ENCODE data around the gene SLC25A52.
"Not testable (repeated sequence)": the region's sequence is repeated elsewhere in the genome, so short reads cannot be mapped to it uniquely, and the experiment has no call there.

SLC25A52 gene, protein sequence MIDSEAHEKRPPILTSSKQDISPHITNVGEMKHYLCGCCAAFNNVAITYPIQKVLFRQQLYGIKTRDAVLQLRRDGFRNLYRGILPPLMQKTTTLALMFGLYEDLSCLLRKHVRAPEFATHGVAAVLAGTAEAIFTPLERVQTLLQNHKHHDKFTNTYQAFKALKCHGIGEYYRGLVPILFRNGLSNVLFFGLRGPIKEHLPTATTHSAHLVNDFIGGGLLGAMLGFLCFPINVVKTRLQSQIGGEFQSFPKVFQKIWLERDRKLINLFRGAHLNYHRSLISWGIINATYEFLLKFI

DNA sequence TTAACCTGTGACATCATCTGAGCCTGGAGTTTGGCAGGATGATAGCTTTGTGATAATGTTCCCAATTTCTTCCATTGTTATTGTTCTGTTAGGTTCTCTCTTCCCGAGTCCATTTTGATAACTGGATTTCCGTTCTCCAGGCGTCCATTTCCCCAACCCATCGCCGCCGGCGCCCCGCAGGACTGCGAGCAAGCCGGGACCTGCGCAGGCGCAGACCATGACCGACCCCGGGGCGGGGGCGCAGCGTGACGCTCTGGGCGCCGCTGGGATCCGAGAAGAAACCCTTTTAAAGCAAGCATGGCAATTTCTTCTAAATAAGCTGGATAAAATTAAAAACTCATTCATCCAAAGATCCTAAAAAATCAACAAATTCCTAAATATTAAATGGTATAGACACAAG is at the start of gene SLC25A52:
Gene SLC25A52, minus strand, starts transcription at position 186 of the 400 bp plus-strand sequence. CDS start 219 bp downstream, outside the sequence.
- no peak for DNase-seq (ENCODE audit: low read depth)

DNA sequence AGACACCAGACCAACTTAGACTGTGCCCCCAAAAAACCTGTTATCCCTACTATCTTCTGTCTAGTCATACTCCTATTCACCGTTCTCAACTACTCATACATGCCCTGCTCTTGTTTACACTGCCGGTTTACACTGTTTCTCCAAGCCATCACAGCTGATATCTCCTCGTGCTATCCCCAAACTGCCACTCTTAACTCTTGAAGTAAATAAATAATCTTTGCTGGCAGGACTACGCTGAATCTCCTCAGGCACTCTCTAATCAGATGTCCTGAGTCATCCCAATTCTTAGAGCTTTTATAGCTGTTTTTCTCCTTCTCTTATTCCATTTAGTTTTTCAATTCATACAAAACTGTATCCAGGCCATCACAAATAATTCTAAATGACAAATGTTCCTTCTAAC is 48.4 kb upstream of the SLC25A52 start:
- DNase-seq (ENCODE audit: low read depth): not testable (repeated sequence)

DNA sequence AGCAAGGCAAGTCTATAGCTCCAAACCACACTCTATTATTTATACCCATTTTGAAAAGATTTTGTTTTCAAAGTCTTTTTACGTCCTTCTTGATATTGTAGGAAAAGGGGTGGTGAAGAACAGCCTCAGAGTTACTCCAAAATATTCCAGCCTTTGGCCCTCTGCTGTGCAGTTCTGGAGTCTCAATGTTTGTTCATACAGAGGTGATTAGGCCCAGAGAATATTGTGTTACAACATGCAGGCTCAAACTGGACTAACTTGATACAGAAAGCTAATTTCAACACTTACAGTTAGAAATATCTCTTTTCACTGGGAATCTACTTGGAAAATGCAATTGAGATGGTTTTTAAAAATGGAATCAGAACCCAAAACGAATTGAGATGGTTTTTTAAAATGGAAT is 40.4 kb upstream of the SLC25A52 start:
- DNase-seq (ENCODE audit: low read depth): no peak

DNA sequence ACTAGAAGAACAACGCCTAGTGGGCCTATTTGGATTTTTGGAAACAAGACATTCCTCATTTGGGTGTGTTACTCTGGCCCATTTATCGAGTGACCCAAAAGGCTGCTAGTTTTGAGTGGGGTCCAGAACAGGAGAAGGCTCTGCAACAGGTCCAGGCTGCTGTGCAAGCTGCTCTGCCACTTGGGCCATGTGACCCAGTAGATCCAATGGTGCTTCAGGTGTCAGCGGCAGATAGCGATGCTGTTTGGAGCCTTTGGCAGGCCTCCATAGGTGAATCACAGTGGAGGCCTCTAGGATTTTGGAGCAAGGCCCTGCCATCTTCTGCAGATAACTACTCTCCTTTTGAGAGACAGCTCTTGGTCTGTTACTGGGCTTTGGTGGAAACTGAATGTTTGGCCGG is 38.6 kb upstream of the SLC25A52 start:
- not testable (repeated sequence) for DNase-seq (ENCODE audit: low read depth)

DNA sequence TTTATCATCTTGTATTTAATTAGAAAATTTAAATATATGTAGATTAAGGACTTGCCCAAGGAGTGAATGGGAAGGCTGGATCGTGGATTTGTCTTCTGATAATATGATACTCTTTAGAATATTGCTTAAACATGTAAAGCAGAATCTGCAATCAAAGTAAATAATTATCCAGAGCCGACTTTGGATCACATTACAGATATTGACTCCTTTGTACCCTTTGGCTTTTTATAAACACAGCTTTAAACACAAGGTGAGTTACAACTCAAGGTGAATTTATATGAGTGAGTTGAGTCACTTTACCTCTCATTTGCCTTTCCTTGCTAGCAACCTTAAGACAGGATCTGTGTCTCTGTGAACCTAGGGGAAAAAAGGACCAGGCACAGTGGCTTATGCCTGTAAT is 37.7 kb upstream of the SLC25A52 start:
- DNase-seq (ENCODE audit: low read depth): no peak

DNA sequence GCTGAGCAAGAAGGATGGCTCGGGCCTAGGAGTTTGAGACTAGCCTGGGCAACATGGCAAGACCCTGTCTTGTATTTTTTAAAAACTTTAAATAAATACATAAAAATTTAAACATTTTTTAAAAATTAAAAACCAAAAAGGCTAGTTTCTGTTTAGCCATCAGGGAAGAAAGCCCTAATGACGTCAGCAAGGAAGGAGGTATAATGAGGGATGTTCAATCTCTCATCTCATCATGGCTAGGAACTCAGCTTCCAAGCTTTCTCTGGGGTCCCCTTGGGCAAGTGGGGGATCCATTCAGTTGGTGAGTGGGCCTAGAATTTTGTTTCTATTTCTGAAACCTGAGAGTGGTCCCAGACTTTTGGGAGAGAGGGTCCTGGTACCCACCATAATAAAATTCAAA is 35.1 kb upstream of the SLC25A52 start:
- DNase-seq (ENCODE audit: low read depth): no peak

DNA sequence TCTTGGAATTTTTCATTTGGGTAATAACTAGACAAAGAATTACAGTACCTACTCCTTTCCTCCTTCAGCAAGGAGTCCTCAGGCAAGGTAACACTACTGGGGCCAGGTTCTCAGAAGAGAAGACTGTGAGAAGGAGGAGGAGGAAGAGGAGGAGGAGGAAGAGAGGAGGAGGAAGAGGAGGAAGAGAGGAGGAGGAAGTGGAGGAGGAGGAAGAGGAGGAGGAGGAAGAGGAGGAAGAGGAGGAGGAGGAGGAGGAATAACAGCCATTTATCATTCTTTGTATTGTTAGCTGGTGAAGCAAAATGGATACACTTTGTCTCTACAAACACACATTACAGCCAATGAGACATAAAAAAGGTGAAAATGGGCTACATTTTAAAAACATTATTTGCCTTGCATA is 32.9 kb upstream of the SLC25A52 start:
- no peak for DNase-seq (ENCODE audit: low read depth)

DNA sequence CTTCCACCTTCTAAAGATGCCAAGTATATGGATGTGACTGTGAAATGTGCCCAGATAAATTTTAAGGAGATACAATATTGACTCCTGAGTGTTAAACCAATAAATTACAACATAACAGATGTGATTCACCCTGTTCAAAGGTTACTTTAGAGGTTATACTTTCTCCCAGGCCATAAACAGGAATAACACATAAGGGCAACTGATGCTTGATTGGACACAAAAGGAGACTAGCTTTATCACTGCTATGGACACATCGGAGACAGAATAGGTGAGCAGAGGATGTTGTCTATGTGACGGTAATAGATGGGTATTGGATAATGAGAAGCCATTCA is 31.9 kb upstream of the SLC25A52 start:
- no peak for DNase-seq (ENCODE audit: low read depth)

DNA sequence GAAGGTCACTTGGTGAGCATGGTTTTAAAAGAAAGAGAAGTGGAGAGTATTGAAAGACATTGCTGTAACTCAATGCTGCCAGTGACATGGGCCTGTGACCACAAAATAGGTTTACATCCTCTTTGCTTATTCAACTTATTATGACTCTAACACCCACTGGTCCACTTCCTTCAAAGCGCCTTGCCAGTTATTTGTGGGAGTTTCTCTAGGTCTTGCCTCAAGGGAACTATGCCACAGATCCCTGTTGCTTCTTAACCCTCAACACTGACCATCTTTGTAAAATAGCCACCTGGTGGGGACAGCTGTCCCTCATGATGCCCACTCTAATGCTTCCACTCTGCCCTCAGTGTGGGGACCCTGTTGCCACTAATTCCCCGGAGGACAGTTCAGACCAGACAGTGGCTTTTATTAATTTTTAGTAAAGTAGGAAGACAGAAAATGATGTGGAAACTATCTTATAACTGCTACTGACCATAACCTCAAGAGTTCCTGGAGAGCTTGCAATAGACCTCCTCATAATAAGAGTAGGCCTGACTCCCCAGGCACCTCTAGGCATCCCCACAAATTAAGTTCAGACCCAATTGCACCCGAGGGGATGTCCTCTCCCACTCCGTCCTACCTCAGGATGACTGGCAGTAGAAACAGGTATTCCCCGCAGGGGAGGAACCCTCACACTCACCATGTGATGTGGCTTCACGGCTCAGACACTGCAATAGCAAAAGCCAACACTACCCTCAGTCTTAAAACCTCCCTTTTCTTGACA is 31.3 kb upstream of the SLC25A52 start:
- DNase-seq (ENCODE audit: low read depth): no peak

DNA sequence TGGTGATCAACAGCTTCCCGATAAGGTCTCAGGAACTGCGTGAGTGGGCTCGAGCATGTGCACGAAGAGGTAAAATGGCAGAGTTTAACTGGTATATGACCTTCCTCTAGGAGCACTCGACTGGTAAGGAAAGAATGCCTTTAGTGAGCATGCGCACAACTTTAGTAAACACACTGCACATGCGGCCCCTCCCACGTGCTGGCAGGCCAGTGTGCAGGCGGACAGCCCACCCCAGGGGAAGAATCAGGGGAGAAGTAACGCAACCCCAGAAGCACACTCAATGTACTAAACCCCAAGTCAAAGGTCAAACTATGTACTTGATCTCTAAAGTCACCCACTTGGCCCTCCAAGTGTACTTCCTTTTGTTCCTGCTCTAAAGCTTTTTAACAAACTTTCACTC is 28.7 kb upstream of the SLC25A52 start:
- DNase-seq (ENCODE audit: low read depth): no peak

DNA sequence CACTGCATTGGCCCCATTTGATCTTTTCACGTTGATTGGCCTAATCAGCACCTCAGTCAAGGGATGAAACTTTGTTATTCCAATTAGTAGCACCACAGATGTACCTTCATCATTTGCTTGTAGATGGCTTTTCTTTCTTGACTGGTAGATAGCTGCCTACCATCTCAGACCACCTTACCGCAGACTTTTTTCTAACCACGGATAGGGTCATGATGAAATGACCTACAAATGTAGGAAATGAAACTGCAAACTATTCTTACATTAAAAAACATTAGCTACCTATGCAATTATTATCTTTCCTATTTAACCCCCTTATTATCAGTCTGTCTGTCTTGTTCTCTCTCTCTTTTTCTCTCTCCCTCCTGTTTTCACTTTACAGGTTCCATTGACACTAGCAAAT is 22.4 kb upstream of the SLC25A52 start:
- DNase-seq (ENCODE audit: low read depth): no peak

DNA sequence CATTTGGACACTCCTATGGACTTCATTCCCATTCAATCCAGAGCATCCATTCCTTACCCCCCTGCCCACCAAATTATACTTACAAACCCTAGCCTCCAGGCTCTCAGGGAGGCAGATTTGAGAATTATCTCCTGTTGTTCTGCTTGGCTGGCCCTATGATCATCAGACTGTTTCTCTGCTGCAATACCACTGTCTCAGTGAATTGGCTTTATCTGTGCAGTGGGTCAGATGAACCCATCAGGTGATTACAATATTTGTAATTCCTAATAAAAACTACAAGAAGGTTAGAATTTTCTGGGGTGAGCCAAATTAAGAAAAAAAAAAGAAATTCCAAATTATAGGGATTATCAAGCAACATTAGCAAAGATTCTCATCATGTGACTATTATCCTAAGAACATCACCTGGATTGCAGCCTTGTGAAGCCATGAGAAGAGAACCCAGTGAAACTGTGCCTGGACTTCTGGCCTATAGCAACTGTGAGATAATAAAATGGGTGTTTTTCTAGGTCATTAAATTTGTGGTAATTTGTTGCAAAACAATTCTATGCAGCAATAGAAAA is 17.8 kb upstream of the SLC25A52 start:
- DNase-seq (ENCODE audit: low read depth): no peak

DNA sequence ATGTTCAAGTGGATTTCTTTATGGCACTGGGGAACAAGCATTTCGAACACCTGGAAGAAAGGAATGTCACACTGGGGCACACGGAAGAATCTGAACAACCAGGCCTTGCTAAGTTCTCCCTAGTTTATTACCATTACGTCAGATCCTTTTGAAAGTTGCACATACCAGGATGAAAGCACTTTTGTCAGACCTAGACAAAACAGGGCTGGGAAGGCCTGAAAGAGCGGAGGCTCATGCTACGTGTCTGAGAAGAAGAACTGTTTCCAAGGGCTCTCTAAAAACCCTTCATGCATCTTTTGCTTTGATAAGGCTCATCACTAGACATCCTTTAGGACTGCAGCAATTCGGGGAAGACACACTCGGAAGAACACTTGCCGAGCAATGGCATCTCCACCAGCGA is 15.4 kb upstream of the SLC25A52 start:
- DNase-seq (ENCODE audit: low read depth): no peak

DNA sequence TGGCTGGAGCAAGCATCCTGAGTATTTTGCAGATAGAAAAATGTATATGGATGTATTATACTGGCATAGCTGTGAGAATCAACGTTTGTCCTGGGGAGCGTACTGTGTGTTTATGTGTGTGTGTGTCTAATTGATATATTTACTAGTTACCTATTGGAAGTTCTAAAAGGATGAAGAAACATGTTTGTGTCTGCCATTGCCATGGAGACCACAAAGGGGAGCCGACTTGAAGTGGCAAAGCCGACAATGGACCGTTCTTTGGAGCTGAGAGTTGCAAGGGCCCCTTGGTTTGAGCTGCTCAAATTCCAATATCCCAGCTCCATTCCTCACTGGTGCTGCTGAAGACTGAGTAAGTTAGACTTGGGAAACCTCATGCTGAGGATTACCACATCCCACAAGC is 14.3 kb upstream of the SLC25A52 start:
- no peak for DNase-seq (ENCODE audit: low read depth)

DNA sequence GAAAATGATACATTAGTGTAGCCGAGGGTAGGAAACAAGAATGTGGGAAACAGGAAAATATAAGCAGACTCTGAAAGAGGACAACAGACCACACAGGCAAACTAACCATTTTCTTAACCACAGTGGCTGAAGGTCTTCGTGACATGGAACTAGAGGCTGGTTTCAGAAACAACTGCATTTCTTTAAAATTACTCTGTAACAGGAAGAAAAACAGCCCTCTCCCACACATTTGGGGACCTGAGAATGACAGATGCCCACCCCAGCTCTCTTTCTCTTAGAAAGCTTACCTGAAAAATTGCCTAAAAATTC is 13.8 kb upstream of the SLC25A52 start:
- no peak for DNase-seq (ENCODE audit: low read depth)

DNA sequence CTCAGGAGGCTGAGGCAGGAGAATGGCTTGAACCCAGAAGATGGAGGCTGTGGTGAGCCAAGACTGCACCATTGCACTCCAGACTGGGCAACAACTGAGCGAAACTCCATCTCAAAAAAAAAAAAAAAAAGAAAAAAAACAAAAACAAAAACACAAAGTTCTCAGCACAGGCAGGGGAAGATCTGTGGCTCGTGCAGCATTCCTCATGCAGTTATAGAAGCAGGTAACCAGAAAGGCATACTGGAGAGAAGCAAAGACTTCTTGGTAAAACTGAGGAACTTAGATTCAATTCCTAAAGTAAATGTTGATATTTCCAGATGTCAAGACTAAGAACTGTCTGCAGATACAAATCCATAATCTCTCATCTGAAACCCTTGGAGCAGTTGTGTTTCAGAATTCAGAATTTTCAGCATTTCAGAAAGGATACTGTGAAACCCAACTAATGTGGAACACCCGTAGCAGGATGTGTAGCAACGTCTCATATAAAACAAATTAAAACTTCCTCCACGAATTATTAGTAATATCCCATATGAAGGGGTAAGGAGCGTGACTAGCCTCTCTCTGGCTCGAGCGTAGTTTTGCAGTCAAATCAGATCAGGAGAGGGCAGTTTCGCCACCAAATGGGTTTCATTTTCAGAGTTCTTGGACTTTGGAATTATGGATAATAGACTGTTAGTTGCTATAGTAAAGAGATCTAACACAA is 13.2 kb upstream of the SLC25A52 start:
- no peak for DNase-seq (ENCODE audit: low read depth)

DNA sequence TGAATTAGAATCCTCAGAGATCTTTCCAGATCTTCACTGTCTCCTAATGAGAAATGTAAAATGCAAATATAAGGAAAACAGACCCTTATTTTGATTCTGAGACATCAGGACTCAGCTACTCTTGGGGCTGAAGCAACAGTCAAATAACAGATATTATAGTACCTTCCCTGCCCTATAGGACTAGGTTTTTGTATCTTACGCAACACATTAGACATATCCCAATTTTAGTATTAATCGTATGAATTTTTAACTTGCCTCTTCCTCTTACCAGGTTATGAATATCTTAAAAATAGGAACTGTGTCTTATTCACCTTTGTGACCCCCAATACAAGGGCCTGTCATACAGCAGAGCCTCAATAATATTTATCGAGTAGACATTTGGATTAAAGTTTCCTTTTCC is 12.0 kb upstream of the SLC25A52 start:
- DNase-seq (ENCODE audit: low read depth): no peak

DNA sequence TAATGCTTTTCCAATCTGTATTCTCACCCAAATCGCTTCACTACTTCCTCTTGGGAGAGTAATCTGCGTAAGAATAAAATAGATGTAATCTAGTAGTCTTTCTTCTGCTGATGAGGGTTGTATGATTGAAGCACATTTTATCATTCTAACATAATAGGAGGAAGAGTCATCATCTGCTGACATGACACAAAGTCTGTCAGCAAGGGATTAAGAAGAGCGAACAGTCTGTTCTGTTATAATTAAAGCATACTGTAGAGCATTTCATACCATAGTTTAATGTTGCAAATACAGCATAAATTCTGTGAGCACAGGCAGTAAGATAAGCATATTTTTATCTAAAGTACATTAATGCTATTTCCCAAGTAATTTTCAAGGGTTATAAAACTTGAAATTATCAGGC is 10.4 kb downstream of the SLC25A52 start:
- no peak for DNase-seq (ENCODE audit: low read depth)

DNA sequence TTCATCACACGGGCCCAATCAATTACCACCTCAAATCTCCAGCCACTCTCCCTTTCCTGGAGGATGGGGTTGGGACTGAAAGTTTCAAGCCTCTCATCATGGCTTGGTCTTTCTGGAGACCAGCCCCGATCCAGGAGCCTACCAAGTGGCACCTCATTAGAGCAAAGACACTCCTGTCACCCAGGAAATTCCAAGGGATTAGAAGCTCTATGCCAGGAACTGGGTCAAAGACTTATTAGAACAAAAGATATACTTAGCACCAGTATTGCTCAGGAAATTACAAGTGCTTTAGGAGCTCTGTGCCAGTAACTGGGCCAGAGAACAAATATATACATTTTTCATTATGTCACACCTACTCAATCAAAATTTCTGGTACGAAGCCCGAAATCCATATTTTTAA is 14.3 kb downstream of the SLC25A52 start:
- no peak for DNase-seq (ENCODE audit: low read depth)

DNA sequence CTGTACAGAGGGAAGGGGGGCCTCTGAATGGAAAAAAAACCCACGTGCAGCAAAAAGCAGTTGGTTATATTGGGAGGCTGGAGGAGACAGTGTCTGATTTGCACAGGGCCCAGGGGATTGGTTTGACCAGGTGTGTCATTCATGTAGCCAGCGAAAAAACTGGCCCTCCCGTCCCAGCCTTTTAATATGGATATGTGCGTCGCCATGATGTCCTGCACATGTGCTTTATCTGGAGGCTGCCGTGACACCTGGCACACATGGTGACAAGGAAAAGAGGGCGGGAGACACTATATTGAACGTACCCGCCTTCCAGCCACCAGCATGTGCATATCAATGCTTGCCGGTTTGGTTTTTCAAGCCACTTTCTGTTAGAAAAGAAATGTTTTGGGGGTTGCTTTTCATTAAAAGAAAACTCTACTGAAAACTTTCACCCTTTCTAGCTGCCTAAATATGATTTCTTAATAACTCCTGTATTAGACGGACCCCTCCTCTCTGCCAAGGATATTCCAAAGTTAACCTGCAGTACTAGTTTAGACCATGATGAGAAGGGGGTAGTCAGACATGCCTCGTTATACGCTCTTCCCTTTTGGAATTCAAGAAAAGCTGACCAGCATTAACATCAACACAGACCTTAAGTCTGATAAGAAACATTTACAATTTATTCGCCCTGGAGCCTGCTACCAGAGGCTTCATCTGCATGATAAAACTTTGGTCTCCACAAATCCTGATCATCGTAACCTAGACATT is 16.2 kb downstream of the SLC25A52 start:
- no peak for DNase-seq (ENCODE audit: low read depth)

DNA sequence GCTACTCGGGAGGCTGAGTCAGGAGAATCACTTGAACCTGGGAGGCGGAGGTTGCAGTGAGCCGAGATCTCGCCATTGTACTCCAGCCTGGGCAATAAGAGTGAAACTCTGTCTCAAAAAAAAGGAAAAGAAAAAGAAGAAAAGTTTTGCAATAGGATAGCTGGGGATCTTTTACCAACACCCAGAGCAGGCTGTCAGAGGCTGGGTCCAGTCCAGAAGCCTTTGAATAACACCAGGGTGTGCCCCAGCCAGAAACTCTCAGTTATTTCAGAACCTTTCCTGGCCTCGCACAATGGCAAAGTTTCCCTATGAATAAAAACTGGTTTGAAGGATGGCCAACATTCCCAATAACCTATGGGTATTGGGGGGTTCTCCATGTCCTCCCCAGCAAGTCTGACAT is 17.1 kb downstream of the SLC25A52 start:
- DNase-seq (ENCODE audit: low read depth): not testable (repeated sequence)

DNA sequence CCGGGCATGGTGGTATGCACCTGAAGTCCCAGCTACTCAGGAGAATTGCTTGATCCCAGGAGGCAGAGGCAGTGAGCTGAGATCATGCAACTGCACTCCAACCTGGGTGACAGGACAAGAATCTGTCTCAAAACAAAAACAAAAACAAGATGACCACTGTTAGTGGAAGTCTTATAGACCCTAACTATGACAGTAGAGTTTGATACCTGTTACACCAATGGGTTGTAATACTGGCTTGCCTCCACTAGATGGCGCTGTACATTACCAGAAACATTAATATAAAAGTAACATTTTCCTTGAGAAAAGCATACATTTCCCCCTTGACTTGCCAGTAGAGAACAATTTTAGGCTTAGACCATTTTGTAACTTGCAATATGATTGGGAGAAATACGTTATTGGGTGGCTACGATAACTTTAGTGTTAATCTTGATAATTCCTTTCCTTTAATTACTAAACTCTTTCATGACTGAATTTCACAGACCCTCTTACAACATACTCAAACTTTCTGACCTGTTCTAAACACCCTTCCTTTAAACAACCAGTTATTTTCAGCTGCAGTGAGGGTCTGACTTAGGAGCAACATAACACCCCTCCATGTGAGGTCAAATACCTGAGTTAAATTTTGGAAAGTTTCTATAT is 19.5 kb downstream of the SLC25A52 start:
- peak; percentile 5 for DNase-seq (ENCODE audit: low read depth)
